PC-9 (cell line): ENCODE data around the gene FUT8.

Experiments
- EZH2 ChIP-seq: fragments of 200-600 bp; sonication (generic); IDR thresholded peaks from 2 replicates; pipeline ENCODE4 v1.8.0; 2017; ENCODE audit warnings: antibody characterized with exemption, low read depth
- TF ChIP-seq, protein P1 (sequence below): fragments of 200-600 bp; sonication (generic); conservative IDR thresholded peaks from 2 replicates; pipeline ENCODE4 v1.6.1; 2017; ENCODE audit warnings: mixed run types, antibody characterized with exemption, mild to moderate bottlenecking, moderate library complexity

DNA sequence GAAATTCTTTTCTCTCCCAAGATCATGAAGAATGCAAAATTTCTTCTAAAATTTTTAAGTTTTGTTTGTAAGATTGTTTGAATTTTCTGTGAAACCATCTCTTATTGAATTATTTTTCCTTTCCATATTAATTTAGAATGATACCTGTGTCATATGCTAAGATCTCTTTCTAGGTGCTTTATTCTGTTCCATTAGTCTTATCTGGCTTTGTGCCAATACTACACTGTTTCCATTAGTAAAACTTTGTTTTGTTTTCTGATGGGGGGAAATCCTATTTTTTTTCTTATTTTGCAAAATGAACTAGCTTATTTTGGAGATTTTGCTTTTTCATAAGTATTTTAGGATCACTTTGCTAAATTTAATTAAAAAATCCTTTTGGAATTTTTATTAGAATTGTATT lies 193.9 kb downstream of the FUT8 start:
- TF ChIP-seq EZH2, result no peak
- TF ChIP-seq, protein P1, sequence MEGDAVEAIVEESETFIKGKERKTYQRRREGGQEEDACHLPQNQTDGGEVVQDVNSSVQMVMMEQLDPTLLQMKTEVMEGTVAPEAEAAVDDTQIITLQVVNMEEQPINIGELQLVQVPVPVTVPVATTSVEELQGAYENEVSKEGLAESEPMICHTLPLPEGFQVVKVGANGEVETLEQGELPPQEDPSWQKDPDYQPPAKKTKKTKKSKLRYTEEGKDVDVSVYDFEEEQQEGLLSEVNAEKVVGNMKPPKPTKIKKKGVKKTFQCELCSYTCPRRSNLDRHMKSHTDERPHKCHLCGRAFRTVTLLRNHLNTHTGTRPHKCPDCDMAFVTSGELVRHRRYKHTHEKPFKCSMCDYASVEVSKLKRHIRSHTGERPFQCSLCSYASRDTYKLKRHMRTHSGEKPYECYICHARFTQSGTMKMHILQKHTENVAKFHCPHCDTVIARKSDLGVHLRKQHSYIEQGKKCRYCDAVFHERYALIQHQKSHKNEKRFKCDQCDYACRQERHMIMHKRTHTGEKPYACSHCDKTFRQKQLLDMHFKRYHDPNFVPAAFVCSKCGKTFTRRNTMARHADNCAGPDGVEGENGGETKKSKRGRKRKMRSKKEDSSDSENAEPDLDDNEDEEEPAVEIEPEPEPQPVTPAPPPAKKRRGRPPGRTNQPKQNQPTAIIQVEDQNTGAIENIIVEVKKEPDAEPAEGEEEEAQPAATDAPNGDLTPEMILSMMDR, result no peak
